ENCODE data around the gene UNC45B. TPM values are rescaled to one million over a fixed set of nuclear protein-coding genes. Genes with fewer than 3 reads are reported as not detected.
"Not testable (repeated sequence)": the region's sequence is repeated elsewhere in the genome, so short reads cannot be mapped to it uniquely, and the experiment has no call there.

Gene UNC45B
- total and polyA plus RNA-seq, 7 experiments from 2014 or later: 0.10 to 0.62 (median 0.22) TPM

DNA sequence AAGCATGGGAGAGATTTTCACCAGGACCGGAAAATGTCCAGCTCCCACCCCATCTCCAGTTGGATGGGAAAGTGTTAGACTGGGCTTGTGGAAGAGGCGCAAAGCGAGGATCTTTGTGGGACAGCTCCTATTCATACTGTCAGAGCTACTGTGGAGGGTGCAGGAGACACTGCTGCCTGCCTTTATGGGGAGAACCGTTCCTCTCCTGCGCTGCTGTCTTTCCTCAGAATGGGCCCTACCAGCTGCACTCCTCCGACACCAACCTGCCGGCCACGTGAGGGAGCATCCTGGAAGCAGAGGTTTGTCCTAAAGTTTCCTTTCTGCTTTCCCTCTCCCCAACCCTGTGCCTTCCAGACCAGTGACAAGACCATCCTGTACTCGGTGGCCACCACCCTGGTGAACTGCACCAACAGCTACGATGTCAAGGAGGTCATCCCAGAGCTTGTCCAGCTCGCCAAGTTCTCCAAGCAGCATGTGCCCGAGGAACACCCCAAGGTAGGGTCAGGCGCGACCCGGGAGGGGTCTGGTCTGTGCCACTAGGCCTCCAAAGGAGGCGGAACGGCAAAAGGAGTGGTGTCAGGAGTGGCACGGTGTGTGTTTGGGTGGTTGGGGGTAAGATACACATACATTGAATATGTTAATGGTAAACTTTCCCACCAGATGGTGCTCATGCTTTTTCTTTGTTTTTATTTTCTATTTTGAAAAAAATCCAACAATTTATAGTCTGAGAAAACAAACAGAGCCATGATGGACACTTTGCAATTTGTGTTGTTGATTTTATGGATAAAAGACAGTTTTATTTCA, 23.6 kb downstream of the UNC45B start:
- H3K4me1 ChIP-seq (ENCODE audit: control insufficient read depth in 2 of 2, insufficient read depth in 2 of 2, low read length in 2 of 2): peaks cover 16 to 20% of the 10 kb centered on the region in 2 donors
- H3K4me1 Mint-ChIP-seq: peaks cover 24 to 59% (median 44%) of the 10 kb centered on the region in 7 donors

DNA sequence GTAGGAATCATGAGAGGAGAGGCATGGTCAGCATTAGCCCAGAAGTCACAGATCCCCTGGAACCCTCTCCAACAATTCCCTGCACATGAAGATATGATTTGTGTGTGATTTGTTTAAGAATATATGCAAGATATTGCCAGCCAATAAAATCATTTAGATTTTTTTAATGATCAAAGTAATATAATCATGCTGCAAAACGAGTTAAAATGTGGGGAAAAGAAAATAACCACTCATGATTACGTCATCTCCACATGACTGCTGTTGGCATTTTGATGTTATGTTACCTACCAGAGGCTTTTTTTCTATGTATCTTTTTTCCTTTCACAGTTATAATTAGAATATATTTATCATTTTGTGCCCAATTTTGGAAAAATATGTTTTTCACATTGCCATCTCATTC, 24.2 kb downstream of the UNC45B start:
- no peaks in the 10 kb centered on the region for H3K27me3 ChIP-seq (ENCODE audit: control insufficient read depth in 2 of 2, insufficient read depth in 2 of 2, low read length in 2 of 2)
- ATAC-seq (peak; percentile 68), DNase-seq (peak in 6 of 9 donors; percentile 46 to 71 (median 62))
- H3K4me3 Mint-ChIP-seq: peak overlapping the region in 8 of 10 donors; percentile 46 to 79 (median 70)
- H3K27ac Mint-ChIP-seq: peak overlapping the region; percentile 65 to 96 (median 89)
- peak overlapping the region; percentile 25 for H3K4me3 ChIP-seq (ENCODE audit: low read length)
- peaks cover 0 to 4% (median 0%) of the 10 kb centered on the region in 5 donors for H3K36me3 Mint-ChIP-seq
- no peaks in the 10 kb centered on the region for H3K9me3 ChIP-seq (ENCODE audit: control insufficient read depth in 2 of 3, low read length in 3 of 3)
- H3K27me3 Mint-ChIP-seq: no peaks in the 10 kb centered on the region
- H3K4me1 ChIP-seq (ENCODE audit: control insufficient read depth in 2 of 2, insufficient read depth in 2 of 2, low read length in 2 of 2): peaks cover 20 to 27% of the 10 kb centered on the region in 2 donors
- H3K27ac ChIP-seq (ENCODE audit: low read depth, low read length): peak overlapping the region; percentile 47
- H3K4me1 Mint-ChIP-seq: peaks cover 28 to 63% (median 48%) of the 10 kb centered on the region in 7 donors
- ChIA-PET POLR2A (interaction anchor here (0.7 to 4.8 kb wide), 8 partner anchors 39 to 408 kb away, joined by 3 to 31 read pairs (median 5); partner anchors contain the start of gene SLFN5), CTCF (interaction anchor here (0.6 to 5.1 kb wide), 3 partner anchors 68 to 366 kb away, joined by 3 to 19 read pairs (median 5); partner anchors contain the start of gene SLFN12L)
- H3K36me3 ChIP-seq (ENCODE audit: control insufficient read depth in 2 of 3, insufficient read depth in 3 of 3, low read length in 3 of 3): no peaks in the 10 kb centered on the region
- intact Hi-C loops (cut with micrococcal nuclease): loop anchor here (1.0 to 5.0 kb wide), 8 partner anchors 42 to 575 kb away; partner anchors contain the start of gene SLFN11 (in 1 of the 2)
- H3K9me3 Mint-ChIP-seq: peaks cover 0 to 3% (median 0%) of the 10 kb centered on the region in 11 donors

More for the DNA sequence above, 23.6 kb downstream of the UNC45B start:
- no peaks in the 10 kb centered on the region for H3K36me3 ChIP-seq (ENCODE audit: control insufficient read depth in 2 of 3, insufficient read depth in 3 of 3, low read length in 3 of 3)
- intact Hi-C loops (cut with micrococcal nuclease): loop anchor here (1.0 to 5.0 kb wide), 8 partner anchors 43 to 576 kb away; partner anchors contain the start of gene SLFN11 (in 1 of the 2)
- ATAC-seq: peak; percentile 86
- peak overlapping the region; percentile 25 for H3K4me3 ChIP-seq (ENCODE audit: low read length)
- no peaks in the 10 kb centered on the region for H3K27me3 ChIP-seq (ENCODE audit: control insufficient read depth in 2 of 2, insufficient read depth in 2 of 2, low read length in 2 of 2)
- H3K27ac ChIP-seq (ENCODE audit: low read depth, low read length): peak overlapping the region; percentile 47
- Mint-ChIP-seq H3K36me3 (peaks cover 0 to 4% (median 0%) of the 10 kb centered on the region in 5 donors), H3K9me3 (peaks cover 0 to 3% (median 0%) of the 10 kb centered on the region in 11 donors), H3K27me3 (no peaks in the 10 kb centered on the region), H3K4me3 (peak overlapping the region in 8 of 10 donors; percentile 46 to 79 (median 70)), H3K27ac (peak overlapping the region; percentile 65 to 96 (median 89))
- no peaks in the 10 kb centered on the region for H3K9me3 ChIP-seq (ENCODE audit: control insufficient read depth in 2 of 3, low read length in 3 of 3)
- ChIA-PET POLR2A (interaction anchor here (0.6 to 1.9 kb wide), 12 partner anchors 12 to 366 kb away, joined by 3 to 8 read pairs (median 4); partner anchors contain the start of genes SLFN12L and SLFN5), CTCF (interaction anchor here (0.6 to 5.1 kb wide), 7 partner anchors 70 to 576 kb away, joined by 3 to 19 read pairs (median 3); partner anchors contain the start of gene SLFN12L)
- peak in 7 of 9 donors; percentile 35 to 77 (median 70) for DNase-seq

DNA sequence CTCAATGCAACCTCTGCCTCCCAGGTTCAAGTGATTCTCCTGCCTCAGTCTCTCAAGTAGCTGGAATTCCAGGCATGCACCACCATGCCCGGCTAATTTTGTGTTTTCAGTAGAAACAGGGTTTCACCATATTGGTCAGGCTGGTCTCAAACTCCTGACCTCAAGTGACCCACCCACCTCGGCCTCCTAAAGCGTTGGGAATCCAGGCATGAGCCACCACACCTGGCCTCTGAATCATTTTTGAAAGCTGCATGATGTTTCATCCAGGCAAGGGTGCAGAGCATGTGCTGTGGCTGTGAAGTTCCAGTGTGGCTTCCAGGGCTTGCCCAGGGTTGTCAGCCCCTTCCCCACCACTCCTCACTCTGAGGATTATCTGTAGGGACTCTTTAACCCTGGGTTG, 24.7 kb downstream of the UNC45B start:
- not testable (repeated sequence) for DNase-seq; ATAC-seq; H3K4me3 ChIP-seq (ENCODE audit: low read length); H3K9me3 ChIP-seq (ENCODE audit: control insufficient read depth in 2 of 3, low read length in 3 of 3); H3K27me3 Mint-ChIP-seq; H3K9me3 Mint-ChIP-seq; H3K36me3 ChIP-seq (ENCODE audit: control insufficient read depth in 2 of 3, insufficient read depth in 3 of 3, low read length in 3 of 3); H3K36me3 Mint-ChIP-seq; H3K27me3 ChIP-seq (ENCODE audit: control insufficient read depth in 2 of 2, insufficient read depth in 2 of 2, low read length in 2 of 2)
- ChIA-PET POLR2A (interaction anchor here (0.7 to 4.8 kb wide), 7 partner anchors 39 to 408 kb away, joined by 3 to 31 read pairs (median 3); partner anchors contain the start of gene SLFN5), CTCF (interaction anchor here (1.0 to 1.1 kb wide), 2 partner anchors 68 to 361 kb away, joined by 3 to 5 read pairs; no protein-coding TSS in a partner anchor)
- Histone ChIP-seq H3K4me1 (ENCODE audit: control insufficient read depth in 2 of 2, insufficient read depth in 2 of 2, low read length in 2 of 2) (peaks cover 24 to 31% of the 10 kb centered on the region in 2 donors), H3K27ac (ENCODE audit: low read depth, low read length) (peak overlapping the region; percentile 47)
- peaks cover 28 to 67% (median 53%) of the 10 kb centered on the region in 7 donors for H3K4me1 Mint-ChIP-seq
- intact Hi-C loops (cut with micrococcal nuclease): loop anchor here in 1 of 2 donors (5.0 kb wide), 2 partner anchors 200 to 315 kb away; partner anchors contain the start of gene SLFN11
- H3K4me3 Mint-ChIP-seq: peak overlapping the region in 4 of 10 donors; percentile 23 to 79 (median 50)
- H3K27ac Mint-ChIP-seq: peak overlapping the region; percentile 60 to 95 (median 88)

DNA sequence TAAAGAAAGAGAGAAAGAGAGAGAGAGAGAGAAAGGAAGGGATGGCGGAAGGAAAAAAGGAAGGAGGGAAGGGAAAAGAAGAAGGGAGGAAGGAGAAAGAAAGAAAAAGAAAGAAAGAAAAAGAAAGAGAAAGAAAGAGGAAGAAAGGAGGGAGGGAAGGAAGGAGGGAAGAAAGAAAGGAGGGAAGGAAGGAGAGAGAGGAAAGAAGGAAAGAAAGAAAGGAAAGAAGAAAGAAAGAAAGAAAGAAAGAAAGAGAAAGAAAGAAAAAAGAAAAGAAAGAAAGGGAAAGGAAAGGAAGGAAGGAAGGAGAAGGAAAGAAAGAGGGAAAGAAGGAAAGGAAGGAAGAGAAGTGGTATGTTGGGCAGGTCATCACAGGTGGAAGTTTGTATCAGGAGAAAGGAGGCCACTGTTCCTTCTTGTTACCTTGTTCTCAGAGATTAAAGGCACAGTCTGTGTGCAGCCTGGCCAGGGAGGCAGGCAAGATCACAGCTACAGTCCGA, 27.3 kb downstream of the UNC45B start:
- no peak for DNase-seq
- CTCF ChIA-PET: interaction anchor here (1.2 kb wide), 1 partner anchor 359 kb away, joined by 4 read pairs; no protein-coding TSS in a partner anchor

DNA sequence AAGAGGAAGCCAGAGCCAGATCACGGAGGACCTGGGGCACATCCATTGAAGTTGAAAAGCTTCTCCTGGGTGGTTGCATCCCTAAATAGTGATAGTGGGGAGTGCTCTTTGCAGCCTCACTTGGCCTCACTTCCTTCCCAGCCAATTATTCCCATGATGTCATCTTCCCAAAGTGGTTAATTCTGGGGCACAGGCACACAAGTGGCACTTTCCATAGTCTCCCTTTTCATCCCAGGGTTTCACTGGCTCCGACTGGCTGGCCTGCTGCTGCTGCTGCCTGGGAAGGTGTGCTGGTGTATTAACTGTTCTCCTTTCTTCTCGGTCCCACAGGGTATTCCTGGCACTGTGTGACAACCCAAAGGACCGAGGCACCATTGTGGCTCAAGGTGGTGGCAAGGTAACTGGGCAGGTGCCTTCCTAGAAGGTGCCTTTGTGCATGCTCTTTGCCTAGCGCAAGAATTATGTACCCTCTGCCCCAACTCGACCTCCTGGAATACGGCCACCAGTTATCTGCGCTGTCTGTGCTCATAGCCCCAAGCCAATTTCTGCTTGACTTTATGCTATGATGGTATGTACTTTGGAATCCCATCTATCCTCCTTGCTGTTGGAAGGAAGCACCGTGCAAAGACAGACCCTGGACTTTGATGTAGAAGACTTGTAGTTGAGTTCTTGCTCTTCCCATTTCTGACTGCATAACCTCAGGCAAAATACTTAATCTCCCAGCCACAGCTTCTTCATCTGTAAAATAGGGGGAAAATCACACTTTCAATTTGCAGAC, 28.2 kb downstream of the UNC45B start:
- ChIA-PET CTCF (interaction anchor here (1.2 kb wide), 1 partner anchor 358 kb away, joined by 4 read pairs; no protein-coding TSS in a partner anchor), POLR2A (interaction anchor here (0.8 to 4.8 kb wide), 7 partner anchors 8 to 345 kb away, joined by 3 to 31 read pairs (median 6); partner anchors contain the start of gene SLFN5)
- Mint-ChIP-seq H3K27ac (peak overlapping the region; percentile 39 to 99 (median 89)), H3K4me3 (peak overlapping the region in 8 of 10 donors; percentile 10 to 85 (median 36)), H3K9me3 (peaks cover 0 to 9% (median 0%) of the 10 kb centered on the region in 11 donors), H3K27me3 (no peaks in the 10 kb centered on the region), H3K4me1 (peaks cover 48 to 96% (median 79%) of the 10 kb centered on the region in 7 donors), H3K36me3 (peaks cover 0 to 14% (median 0%) of the 10 kb centered on the region in 5 donors)
- no peak overlapping the region for H3K27ac ChIP-seq (ENCODE audit: low read depth, low read length)
- no peaks in the 10 kb centered on the region for H3K9me3 ChIP-seq (ENCODE audit: control insufficient read depth in 2 of 3, low read length in 3 of 3)
- intact Hi-C loops (cut with micrococcal nuclease): loop anchor here in 1 of 2 donors (1.0 kb wide), 1 partner anchor 12 kb away; no protein-coding TSS in a partner anchor
- peaks cover 36 to 40% of the 10 kb centered on the region in 2 donors for H3K4me1 ChIP-seq (ENCODE audit: control insufficient read depth in 2 of 2, insufficient read depth in 2 of 2, low read length in 2 of 2)
- DNase-seq: no peak
- ATAC-seq: no peak
- H3K4me3 ChIP-seq (ENCODE audit: low read length): no peak overlapping the region
- no peaks in the 10 kb centered on the region for H3K36me3 ChIP-seq (ENCODE audit: control insufficient read depth in 2 of 3, insufficient read depth in 3 of 3, low read length in 3 of 3)
- H3K27me3 ChIP-seq (ENCODE audit: control insufficient read depth in 2 of 2, insufficient read depth in 2 of 2, low read length in 2 of 2): no peaks in the 10 kb centered on the region

More for the DNA sequence above, 27.3 kb downstream of the UNC45B start:
- Histone ChIP-seq H3K27me3 (ENCODE audit: control insufficient read depth in 2 of 2, insufficient read depth in 2 of 2, low read length in 2 of 2) (no peaks in the 10 kb centered on the region), H3K36me3 (ENCODE audit: control insufficient read depth in 2 of 3, insufficient read depth in 3 of 3, low read length in 3 of 3) (no peaks in the 10 kb centered on the region), H3K27ac (ENCODE audit: low read depth, low read length) (no peak overlapping the region), H3K4me3 (ENCODE audit: low read length) (no peak overlapping the region), H3K4me1 (ENCODE audit: control insufficient read depth in 2 of 2, insufficient read depth in 2 of 2, low read length in 2 of 2) (peaks cover 36 to 39% of the 10 kb centered on the region in 2 donors), H3K9me3 (ENCODE audit: control insufficient read depth in 2 of 3, low read length in 3 of 3) (no peaks in the 10 kb centered on the region)
- ATAC-seq: no peak
- Mint-ChIP-seq H3K27ac (peak overlapping the region; percentile 39 to 99 (median 81)), H3K4me3 (peak overlapping the region in 7 of 10 donors; percentile 10 to 64 (median 41)), H3K4me1 (peaks cover 42 to 86% (median 71%) of the 10 kb centered on the region in 7 donors), H3K36me3 (peaks cover 0 to 14% (median 0%) of the 10 kb centered on the region in 5 donors), H3K27me3 (no peaks in the 10 kb centered on the region), H3K9me3 (peaks cover 0 to 9% (median 0%) of the 10 kb centered on the region in 11 donors)
- intact Hi-C loops (cut with micrococcal nuclease): loop anchor here in 1 of 2 donors (5.0 kb wide), 2 partner anchors 197 to 312 kb away; partner anchors contain the start of gene SLFN11
- POLR2A ChIA-PET: interaction anchor here (0.6 to 4.8 kb wide), 11 partner anchors 9 to 362 kb away, joined by 3 to 31 read pairs (median 4); partner anchors contain the start of gene SLFN5

Measured in naive thymus-derived CD4-positive, alpha-beta T cell (primary cell).